WERI-Rb-1 (cell line): ENCODE results near the gene CTIF.

Experiments used
- DNase-seq: peaks from one replicate; pipeline ENCODE4 v3.0.0-alpha.2; 2020
- H3K27ac ChIP-seq: fragments of 250-450 bp; sonication (Bioruptor Pico); 2 replicates; pipeline ENCODE4 v1.5.1; 2020; ENCODE audit warnings: mild to moderate bottlenecking, moderate library complexity
- H3K27me3 ChIP-seq: fragments of 250-450 bp; sonication (Bioruptor Pico); 2 replicates; pipeline ENCODE4 v1.5.1; 2021; ENCODE audit warnings: mild to moderate bottlenecking, low read depth, moderate library complexity; ENCODE audit not compliant: insufficient read depth, severe bottlenecking
- H3K36me3 ChIP-seq: fragments of 250-450 bp; sonication (Bioruptor Pico); 2 replicates; pipeline ENCODE4 v1.5.1; 2020; ENCODE audit warnings: mild to moderate bottlenecking, moderate library complexity
- H3K4me3 ChIP-seq: 2 replicates; pipeline ENCODE4 v1.5.1; 2011; ENCODE audit warnings: low read depth, mild to moderate bottlenecking, control low read depth, low read length
- H3K9me3 ChIP-seq: fragments of 250-450 bp; sonication (Bioruptor Pico); 2 replicates; pipeline ENCODE4 v1.5.1; 2021; ENCODE audit warnings: mild to moderate bottlenecking, moderate library complexity; ENCODE audit not compliant: severe bottlenecking
- TF ChIP-seq, protein P1 (sequence below): IDR thresholded peaks from 2 replicates; pipeline ENCODE4 v1.5.1; 2011; ENCODE audit warnings: low read depth, mild to moderate bottlenecking, control low read depth, inconsistent platforms, low read length

Gene CTIF

DNA sequence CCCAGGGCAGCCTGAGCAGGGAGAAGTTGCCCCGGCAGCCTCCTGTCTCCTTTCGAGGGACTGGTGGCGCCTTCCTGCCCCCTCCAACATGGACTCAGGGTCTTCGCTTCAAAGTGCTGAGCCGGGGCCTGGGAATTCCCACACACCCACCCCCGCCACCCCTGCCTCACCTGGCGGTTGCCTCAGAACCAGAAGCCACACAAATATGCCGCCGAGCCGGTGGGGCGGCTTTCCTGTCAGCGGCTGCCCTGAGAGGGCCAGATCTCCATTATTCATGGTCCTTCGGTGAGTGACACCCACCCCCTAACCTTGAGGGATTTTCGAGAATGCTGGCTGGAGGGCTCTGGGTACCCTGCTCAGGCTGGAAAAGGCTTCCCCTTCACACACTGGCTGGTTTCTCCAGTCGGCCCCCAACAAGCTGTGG, 340.2 kb downstream of the CTIF start:
- peaks cover 25% of the 10 kb centered on the region for H3K9me3 ChIP-seq
- TF ChIP-seq, protein P1, sequence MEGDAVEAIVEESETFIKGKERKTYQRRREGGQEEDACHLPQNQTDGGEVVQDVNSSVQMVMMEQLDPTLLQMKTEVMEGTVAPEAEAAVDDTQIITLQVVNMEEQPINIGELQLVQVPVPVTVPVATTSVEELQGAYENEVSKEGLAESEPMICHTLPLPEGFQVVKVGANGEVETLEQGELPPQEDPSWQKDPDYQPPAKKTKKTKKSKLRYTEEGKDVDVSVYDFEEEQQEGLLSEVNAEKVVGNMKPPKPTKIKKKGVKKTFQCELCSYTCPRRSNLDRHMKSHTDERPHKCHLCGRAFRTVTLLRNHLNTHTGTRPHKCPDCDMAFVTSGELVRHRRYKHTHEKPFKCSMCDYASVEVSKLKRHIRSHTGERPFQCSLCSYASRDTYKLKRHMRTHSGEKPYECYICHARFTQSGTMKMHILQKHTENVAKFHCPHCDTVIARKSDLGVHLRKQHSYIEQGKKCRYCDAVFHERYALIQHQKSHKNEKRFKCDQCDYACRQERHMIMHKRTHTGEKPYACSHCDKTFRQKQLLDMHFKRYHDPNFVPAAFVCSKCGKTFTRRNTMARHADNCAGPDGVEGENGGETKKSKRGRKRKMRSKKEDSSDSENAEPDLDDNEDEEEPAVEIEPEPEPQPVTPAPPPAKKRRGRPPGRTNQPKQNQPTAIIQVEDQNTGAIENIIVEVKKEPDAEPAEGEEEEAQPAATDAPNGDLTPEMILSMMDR = no peak
- H3K36me3 ChIP-seq = no peaks in the 10 kb centered on the region
- no peaks in the 10 kb centered on the region for H3K27me3 ChIP-seq
- H3K4me3 ChIP-seq = no peak overlapping the region
- H3K27ac ChIP-seq = no peak overlapping the region
- DNase-seq = no peak

DNA sequence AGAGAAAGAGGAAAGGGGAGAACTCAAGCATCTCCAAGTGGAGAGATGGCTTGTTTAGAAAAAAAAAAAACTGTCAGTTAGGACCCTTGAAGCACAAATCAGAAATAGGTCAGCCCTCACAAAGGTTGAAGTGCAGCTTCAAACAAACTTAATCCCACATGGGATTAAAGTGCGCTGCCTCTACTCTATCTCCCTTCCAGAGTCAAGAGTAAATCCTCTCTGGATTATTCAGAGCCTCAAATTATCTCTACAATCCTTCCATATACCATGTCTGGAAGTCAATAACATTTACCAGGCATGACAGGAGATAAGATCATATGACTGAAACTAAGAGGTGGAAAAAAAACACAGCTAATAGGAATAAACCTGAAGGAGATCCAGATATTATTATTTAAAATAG, 342.1 kb downstream of the CTIF start:
- no peaks in the 10 kb centered on the region for H3K36me3 ChIP-seq
- H3K27me3 ChIP-seq = no peaks in the 10 kb centered on the region
- peaks cover 25% of the 10 kb centered on the region for H3K9me3 ChIP-seq
- no peak for DNase-seq
- TF ChIP-seq, protein P1 = no peak
- H3K27ac ChIP-seq = no peak overlapping the region
- no peak overlapping the region for H3K4me3 ChIP-seq

DNA sequence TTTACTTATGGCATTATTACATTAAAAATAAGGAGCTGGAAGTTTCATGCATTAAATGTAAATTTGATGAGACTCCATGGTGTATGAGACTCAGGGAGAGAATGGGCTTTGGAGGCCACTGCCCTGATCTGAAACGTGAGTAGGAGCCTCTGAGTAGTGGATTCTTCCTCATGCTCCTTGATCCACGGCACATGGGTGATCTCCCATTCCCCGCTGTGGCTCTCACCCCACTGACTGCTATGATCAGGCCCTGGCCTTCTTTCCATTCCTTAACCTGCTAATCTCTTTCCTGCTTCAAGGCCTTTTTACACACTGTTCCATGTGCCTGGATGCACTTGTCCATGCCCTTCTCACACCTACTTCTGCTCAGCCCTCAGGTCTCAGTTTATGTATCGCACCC, 343.5 kb downstream of the CTIF start:
- TF ChIP-seq, protein P1 = no peak
- no peaks in the 10 kb centered on the region for H3K36me3 ChIP-seq
- H3K9me3 ChIP-seq = peaks cover 23% of the 10 kb centered on the region
- DNase-seq = no peak
- no peak overlapping the region for H3K27ac ChIP-seq
- H3K4me3 ChIP-seq = no peak overlapping the region
- H3K27me3 ChIP-seq = no peaks in the 10 kb centered on the region

DNA sequence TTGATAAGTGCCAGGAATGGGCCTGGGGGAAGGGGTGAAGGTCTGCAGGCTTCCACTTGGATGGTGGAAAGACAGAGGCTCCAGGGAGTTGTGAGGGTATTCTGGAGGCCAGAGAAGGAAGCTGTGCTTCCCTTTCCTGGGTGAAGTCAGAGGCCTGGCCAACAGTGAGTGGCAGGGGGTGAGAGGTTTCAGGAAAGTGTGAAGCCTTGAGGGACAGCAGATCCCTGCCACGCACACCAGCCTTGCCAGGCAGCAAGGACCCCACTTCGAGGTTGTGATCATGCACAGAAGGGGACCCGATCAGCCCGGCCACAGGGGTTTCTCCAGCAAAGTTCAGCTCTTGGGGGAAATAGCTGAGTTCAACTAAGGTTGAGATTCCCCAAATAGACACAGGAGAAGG, 345.5 kb downstream of the CTIF start:
- TF ChIP-seq, protein P1 = no peak
- Histone ChIP-seq H3K36me3 (no peaks in the 10 kb centered on the region), H3K9me3 (peaks cover 23% of the 10 kb centered on the region), H3K27ac (no peak overlapping the region), H3K27me3 (no peaks in the 10 kb centered on the region), H3K4me3 (no peak overlapping the region)
- no peak for DNase-seq

DNA sequence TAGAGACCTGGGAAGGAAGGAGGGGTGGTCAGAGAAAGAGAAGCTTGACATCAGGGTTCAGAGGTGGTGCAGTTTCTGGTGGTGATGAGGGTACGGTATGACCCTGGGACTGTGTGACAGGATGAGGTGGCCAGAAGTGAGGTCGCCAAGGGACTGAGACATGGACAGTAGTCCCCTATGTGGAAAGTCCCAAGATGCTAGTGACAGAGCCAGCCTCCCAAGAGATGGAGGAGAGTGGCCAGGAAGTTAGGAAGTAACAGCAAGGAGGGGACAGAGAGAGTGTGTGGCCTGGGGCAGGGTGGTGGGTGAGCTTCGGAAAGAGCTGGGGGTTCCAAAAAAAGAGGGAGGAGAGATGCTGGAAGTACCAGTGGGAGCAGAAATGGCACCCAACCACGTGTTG, 345.9 kb downstream of the CTIF start:
- no peak for DNase-seq
- Histone ChIP-seq H3K27me3 (no peaks in the 10 kb centered on the region), H3K36me3 (no peaks in the 10 kb centered on the region), H3K4me3 (no peak overlapping the region), H3K9me3 (peaks cover 23% of the 10 kb centered on the region), H3K27ac (no peak overlapping the region)
- TF ChIP-seq, protein P1 = no peak

DNA sequence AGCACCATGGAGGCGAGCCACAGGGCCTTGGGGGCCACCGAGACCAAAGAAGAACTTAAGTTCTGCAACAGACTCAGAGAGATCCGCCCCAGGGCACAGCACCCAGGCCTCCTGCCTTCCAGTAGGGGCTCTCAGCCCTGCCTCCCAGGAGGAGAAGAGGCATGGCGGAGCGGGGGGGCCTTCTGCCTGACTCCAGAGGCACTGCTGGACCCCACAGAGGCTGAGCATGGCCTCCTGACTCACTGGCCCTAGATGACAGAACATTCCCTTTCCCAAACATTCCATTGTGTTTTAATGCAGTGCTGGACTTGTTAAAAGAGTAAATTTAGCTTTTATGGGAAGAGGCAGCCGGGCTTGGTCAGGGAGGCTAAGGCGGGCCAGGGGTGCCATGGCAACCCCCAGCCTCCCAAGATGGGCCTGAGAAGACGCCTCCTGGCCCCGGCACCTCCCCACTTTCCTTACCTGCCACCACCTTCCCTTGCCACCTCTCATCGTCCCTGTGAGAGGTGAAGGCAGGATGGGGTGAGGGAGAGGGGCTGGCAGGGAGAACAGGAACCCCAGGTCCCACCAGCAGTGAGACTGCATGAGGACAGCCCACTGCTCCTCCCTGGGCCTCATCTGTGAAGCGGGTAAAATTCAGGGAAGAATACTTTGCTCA, 346.6 kb downstream of the CTIF start:
- Histone ChIP-seq H3K9me3 (peaks cover 23% of the 10 kb centered on the region), H3K27ac (no peak overlapping the region), H3K4me3 (no peak overlapping the region), H3K36me3 (no peaks in the 10 kb centered on the region), H3K27me3 (no peaks in the 10 kb centered on the region)
- TF ChIP-seq, protein P1 = no peak
- DNase-seq = no peak
